Measurements from ENCODE around the gene PKNOX1.
"Not testable (repeated sequence)": the region's sequence is repeated elsewhere in the genome, so short reads cannot be mapped to it uniquely, and the experiment has no call there.

Gene PKNOX1

GRCh38 chr21:42983869-42984268 is 9.5 kb downstream of the PKNOX1 start:
- no peak for DNase-seq (ENCODE audit: low spot score)

GRCh38 chr21:42986125-42986783 is 11.9 kb downstream of the PKNOX1 start:
- no peak for DNase-seq (ENCODE audit: low spot score)

GRCh38 chr21:42988236-42988965 is 14.0 kb downstream of the PKNOX1 start:
- no peak for DNase-seq (ENCODE audit: low spot score)

GRCh38 chr21:42989370-42989769 is 15.0 kb downstream of the PKNOX1 start:
- DNase-seq (ENCODE audit: low spot score): not testable (repeated sequence)

GRCh38 chr21:42989816-42990650 is 15.7 kb downstream of the PKNOX1 start:
- DNase-seq (ENCODE audit: low spot score): no peak

GRCh38 chr21:42991992-42992740 is 17.8 kb downstream of the PKNOX1 start:
- no peak for DNase-seq (ENCODE audit: low spot score)

GRCh38 chr21:42993051-42993712 is 18.8 kb downstream of the PKNOX1 start:
- DNase-seq (ENCODE audit: low spot score): no peak

- DNase-seq (ENCODE audit: low spot score): no peak
Measured at GRCh38 chr21:42997053-42997452, 22.7 kb downstream of the PKNOX1 start.

- not testable (repeated sequence) for DNase-seq (ENCODE audit: low spot score)
Measured at GRCh38 chr21:42997983-42998382, 23.6 kb downstream of the PKNOX1 start.

GRCh38 chr21:42999152-42999551 is 24.8 kb downstream of the PKNOX1 start:
- DNase-seq (ENCODE audit: low spot score): not testable (repeated sequence)

- DNase-seq (ENCODE audit: low spot score): not testable (repeated sequence)
Measured at GRCh38 chr21:43000041-43000440, 25.7 kb downstream of the PKNOX1 start.

- DNase-seq (ENCODE audit: low spot score): no peak
Measured at GRCh38 chr21:43001316-43001715, 27.0 kb downstream of the PKNOX1 start.

GRCh38 chr21:43004926-43005325 is 30.6 kb downstream of the PKNOX1 start:
- no peak for DNase-seq (ENCODE audit: low spot score)

- no peak for DNase-seq (ENCODE audit: low spot score)
Measured at GRCh38 chr21:43005635-43006034, 31.3 kb downstream of the PKNOX1 start.

- not testable (repeated sequence) for DNase-seq (ENCODE audit: low spot score)
Measured at GRCh38 chr21:43006051-43006873, 31.9 kb downstream of the PKNOX1 start.

GRCh38 chr21:43006874-43007208 is 32.5 kb downstream of the PKNOX1 start:
- DNase-seq (ENCODE audit: low spot score): no peak

- no peak for DNase-seq (ENCODE audit: low spot score)
Measured at GRCh38 chr21:43012596-43012995, 38.2 kb downstream of the PKNOX1 start.

- DNase-seq (ENCODE audit: low spot score): no peak
Measured at GRCh38 chr21:43015906-43016540, 41.7 kb downstream of the PKNOX1 start.

- no peak for DNase-seq (ENCODE audit: low spot score)
Measured at GRCh38 chr21:43016728-43017127, 42.4 kb downstream of the PKNOX1 start.

GRCh38 chr21:43018519-43018918 is 44.2 kb downstream of the PKNOX1 start:
- DNase-seq (ENCODE audit: low spot score): no peak

Data from CD4-positive, alpha-beta T cell treated with Interleukin-6 at 100 ng/mL for 8 hours (primary cell).